NCI-H345 (cell line): ENCODE data around the gene SCN9A.
A peak's percentile ranks its signal among the peaks of the same experiment; 100 is the strongest.
"Not testable (repeated sequence)": the region's sequence is repeated elsewhere in the genome, so short reads cannot be mapped to it uniquely, and the experiment has no call there.

Experiments used
- DNase-seq: peaks from one replicate; lab custom pipeline; 2025; lab: John Stamatoyannopoulos, UW

The SCN9A gene

GRCh38 chr2:166334805-166335204, 40.9 kb downstream of the SCN9A start:
- peak; percentile 13 for DNase-seq

- DNase-seq: no peak
Measured at GRCh38 chr2:166333801-166334200, 41.9 kb downstream of the SCN9A start.

GRCh38 chr2:166332106-166332505, 43.6 kb downstream of the SCN9A start:
- DNase-seq: no peak

GRCh38 chr2:166331468-166331867, 44.3 kb downstream of the SCN9A start:
- no peak for DNase-seq

- no peak for DNase-seq
Measured at GRCh38 chr2:166329465-166329864, 46.3 kb downstream of the SCN9A start.

- no peak for DNase-seq
Measured at GRCh38 chr2:166328147-166328546, 47.6 kb downstream of the SCN9A start.

GRCh38 chr2:166321076-166321475, 54.7 kb downstream of the SCN9A start:
- DNase-seq: no peak

- no peak for DNase-seq
Measured at GRCh38 chr2:166314022-166314759, 61.6 kb downstream of the SCN9A start.

- DNase-seq: not testable (repeated sequence)
Measured at GRCh38 chr2:166312863-166313262, 62.9 kb downstream of the SCN9A start.

- no peak for DNase-seq
Measured at GRCh38 chr2:166307326-166307725, 68.4 kb downstream of the SCN9A start.

- no peak for DNase-seq
Measured at GRCh38 chr2:166304656-166305055, 71.1 kb downstream of the SCN9A start.

- no peak for DNase-seq
Measured at GRCh38 chr2:166302036-166302435, 73.7 kb downstream of the SCN9A start.

GRCh38 chr2:166297951-166298350, 77.8 kb downstream of the SCN9A start:
- DNase-seq: no peak

- no peak for DNase-seq
Measured at GRCh38 chr2:166293984-166294383, 81.8 kb downstream of the SCN9A start.

- DNase-seq: no peak
Measured at GRCh38 chr2:166285215-166285614, 90.5 kb downstream of the SCN9A start.

- no peak for DNase-seq
Measured at GRCh38 chr2:166284359-166284758, 91.4 kb downstream of the SCN9A start.

GRCh38 chr2:166282154-166282553, 93.6 kb downstream of the SCN9A start:
- no peak for DNase-seq

- DNase-seq: no peak
Measured at GRCh38 chr2:166278856-166279255, 96.9 kb downstream of the SCN9A start.

GRCh38 chr2:166270376-166270775, 105.4 kb downstream of the SCN9A start:
- DNase-seq: no peak

GRCh38 chr2:166269322-166269721, 106.4 kb downstream of the SCN9A start:
- DNase-seq: no peak

GRCh38 chr2:166257859-166258258, 117.9 kb downstream of the SCN9A start:
- DNase-seq: no peak

GRCh38 chr2:166256896-166257295, 118.8 kb downstream of the SCN9A start:
- no peak for DNase-seq

GRCh38 chr2:166249318-166249717, 126.4 kb downstream of the SCN9A start:
- no peak for DNase-seq

GRCh38 chr2:166246901-166247300, 128.8 kb downstream of the SCN9A start:
- no peak for DNase-seq
